ENCODE results near the gene TRAF2. TPM values are rescaled to one million over a fixed set of nuclear protein-coding genes. Genes with fewer than 3 reads are reported as not detected.

The TRAF2 gene
- total and polyA plus RNA-seq, 9 of the 15 experiments (the other 6 are each of a cell fraction or from before 2014, with no cell fraction given): 0.24 to 45.2 (median 18.0) TPM

DNA sequence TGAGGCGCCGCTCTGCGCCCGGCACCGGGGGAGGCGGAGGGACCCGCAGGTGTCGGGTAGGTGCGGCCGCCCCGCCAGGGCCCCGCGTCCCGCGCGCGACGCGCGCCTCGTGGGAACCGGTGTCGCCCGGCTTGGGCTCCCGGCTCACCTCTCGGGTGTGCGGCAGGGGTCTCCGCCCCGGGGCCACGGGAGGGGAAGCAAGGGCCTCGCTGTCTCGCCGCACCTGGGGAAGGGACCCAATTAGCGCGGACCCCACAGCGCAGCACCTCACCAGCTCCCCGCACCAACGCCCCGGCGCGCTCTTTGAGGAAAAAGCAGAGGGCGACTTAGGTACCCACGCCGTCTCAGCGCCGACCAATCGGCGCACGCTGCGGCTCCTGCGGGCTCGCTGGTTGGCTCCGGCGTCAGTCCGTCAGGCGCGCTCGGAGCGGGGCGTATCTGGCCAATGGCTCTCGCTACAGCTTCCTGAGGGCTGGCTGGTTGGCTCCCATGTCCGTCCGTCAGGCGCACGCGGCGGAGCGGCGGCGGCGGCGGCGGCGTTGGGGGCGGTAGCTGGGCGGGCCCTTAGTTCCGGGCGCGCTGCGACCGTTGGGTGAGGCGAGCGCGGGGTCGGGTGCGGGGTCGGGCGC is at the start of gene TRAF2 (continued):
- no peak for TF ChIP-seq HINFP (tag; conservative IDR thresholded peaks at IDR 0.05; ENCODE audit: low read depth)
- TF ChIP-seq C11orf30 (IDR thresholded peaks at IDR 0.05; ENCODE audit: low read depth): peak; percentile 38; the same call in 1 of the 2 replicates
- TF ChIP-seq CREB1 (IDR thresholded peaks at IDR 0.05): peak; percentile 88
- peak; percentile 87 for TF ChIP-seq CREB1 (CRISPR knock-in tag; IDR thresholded peaks at IDR 0.05)
- peak; percentile 96 for TF ChIP-seq POLR2G (IDR thresholded peaks at IDR 0.05; ENCODE audit: low read depth, low read length)
- TF ChIP-seq SOX6 (IDR thresholded peaks at IDR 0.05): no peak
- TF ChIP-seq ARID2 (IDR thresholded peaks at IDR 0.05): no peak
- TF ChIP-seq ZFPM2 (CRISPR knock-in tag; IDR thresholded peaks at IDR 0.05): peak; percentile 54; the same call in 1 of the 2 replicates
- TF ChIP-seq SAP30 (IDR thresholded peaks at IDR 0.05; ENCODE audit: borderline replicate concordance, insufficient read depth, low read depth, low read length, poor library complexity, severe bottlenecking): peak; percentile 80
- TF ChIP-seq TCF15 (CRISPR knock-in tag; IDR thresholded peaks at IDR 0.05): no peak
- TF ChIP-seq, protein P1, sequence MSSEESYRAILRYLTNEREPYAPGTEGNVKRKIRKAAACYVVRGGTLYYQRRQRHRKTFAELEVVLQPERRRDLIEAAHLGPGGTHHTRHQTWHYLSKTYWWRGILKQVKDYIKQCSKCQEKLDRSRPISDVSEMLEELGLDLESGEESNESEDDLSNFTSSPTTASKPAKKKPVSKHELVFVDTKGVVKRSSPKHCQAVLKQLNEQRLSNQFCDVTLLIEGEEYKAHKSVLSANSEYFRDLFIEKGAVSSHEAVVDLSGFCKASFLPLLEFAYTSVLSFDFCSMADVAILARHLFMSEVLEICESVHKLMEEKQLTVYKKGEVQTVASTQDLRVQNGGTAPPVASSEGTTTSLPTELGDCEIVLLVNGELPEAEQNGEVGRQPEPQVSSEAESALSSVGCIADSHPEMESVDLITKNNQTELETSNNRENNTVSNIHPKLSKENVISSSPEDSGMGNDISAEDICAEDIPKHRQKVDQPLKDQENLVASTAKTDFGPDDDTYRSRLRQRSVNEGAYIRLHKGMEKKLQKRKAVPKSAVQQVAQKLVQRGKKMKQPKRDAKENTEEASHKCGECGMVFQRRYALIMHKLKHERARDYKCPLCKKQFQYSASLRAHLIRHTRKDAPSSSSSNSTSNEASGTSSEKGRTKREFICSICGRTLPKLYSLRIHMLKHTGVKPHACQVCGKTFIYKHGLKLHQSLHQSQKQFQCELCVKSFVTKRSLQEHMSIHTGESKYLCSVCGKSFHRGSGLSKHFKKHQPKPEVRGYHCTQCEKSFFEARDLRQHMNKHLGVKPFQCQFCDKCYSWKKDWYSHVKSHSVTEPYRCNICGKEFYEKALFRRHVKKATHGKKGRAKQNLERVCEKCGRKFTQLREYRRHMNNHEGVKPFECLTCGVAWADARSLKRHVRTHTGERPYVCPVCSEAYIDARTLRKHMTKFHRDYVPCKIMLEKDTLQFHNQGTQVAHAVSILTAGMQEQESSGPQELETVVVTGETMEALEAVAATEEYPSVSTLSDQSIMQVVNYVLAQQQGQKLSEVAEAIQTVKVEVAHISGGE (CRISPR knock-in tag; IDR thresholded peaks at IDR 0.05): peak in 2 of 3 experiments; percentile 36 to 78; a peak in 2 of 6 replicates
- TF ChIP-seq CREM (IDR thresholded peaks at IDR 0.05; ENCODE audit: low read depth): peak; percentile 92
- TF ChIP-seq TCF7L2 (IDR thresholded peaks at IDR 0.05; ENCODE audit: low read depth, low read length): no peak
- no peak for TF ChIP-seq WHSC1 (IDR thresholded peaks at IDR 0.05; ENCODE audit: low read length)
- peak; percentile 58 for TF ChIP-seq RBBP5 (IDR thresholded peaks at IDR 0.05; ENCODE audit: borderline replicate concordance, insufficient read depth, low read length, poor library complexity, severe bottlenecking)
- no peak for TF ChIP-seq IRF2 (CRISPR knock-in tag; IDR thresholded peaks at IDR 0.05)
- TF ChIP-seq TAF7 (tag; IDR thresholded peaks at IDR 0.05): no peak
- TF ChIP-seq, protein P2, sequence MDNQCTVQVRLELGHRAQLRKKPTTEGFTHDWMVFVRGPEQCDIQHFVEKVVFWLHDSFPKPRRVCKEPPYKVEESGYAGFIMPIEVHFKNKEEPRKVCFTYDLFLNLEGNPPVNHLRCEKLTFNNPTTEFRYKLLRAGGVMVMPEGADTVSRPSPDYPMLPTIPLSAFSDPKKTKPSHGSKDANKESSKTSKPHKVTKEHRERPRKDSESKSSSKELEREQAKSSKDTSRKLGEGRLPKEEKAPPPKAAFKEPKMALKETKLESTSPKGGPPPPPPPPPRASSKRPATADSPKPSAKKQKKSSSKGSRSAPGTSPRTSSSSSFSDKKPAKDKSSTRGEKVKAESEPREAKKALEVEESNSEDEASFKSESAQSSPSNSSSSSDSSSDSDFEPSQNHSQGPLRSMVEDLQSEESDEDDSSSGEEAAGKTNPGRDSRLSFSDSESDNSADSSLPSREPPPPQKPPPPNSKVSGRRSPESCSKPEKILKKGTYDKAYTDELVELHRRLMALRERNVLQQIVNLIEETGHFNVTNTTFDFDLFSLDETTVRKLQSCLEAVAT (IDR thresholded peaks at IDR 0.05): peak in 1 of 2 experiments; percentile 97; a peak in 2 of 4 replicates
